Muscle of arm (tissue), 12 donors: ENCODE measurements around the gene APLP2. TPM values are rescaled to one million over a fixed set of nuclear protein-coding genes. Genes with fewer than 3 reads are reported as not detected.

ENCODE experiments used
- DNase-seq: peaks from one replicate; pipeline ENCODE4 v3.0.0-alpha.2; 2013
- polyA plus RNA-seq, 12 donors: library from polyadenylated mRNA; unstranded; fragments of 120-200 nt; gene quantifications; one replicate each; pipeline ENCODE4 v1.2.1, GENCODE V29; 2013; ENCODE audit not compliant: insufficient read length in 12 of 12

The APLP2 gene
- polyA plus RNA-seq, 12 donors: 122 to 365 (median 146) TPM

DNA sequence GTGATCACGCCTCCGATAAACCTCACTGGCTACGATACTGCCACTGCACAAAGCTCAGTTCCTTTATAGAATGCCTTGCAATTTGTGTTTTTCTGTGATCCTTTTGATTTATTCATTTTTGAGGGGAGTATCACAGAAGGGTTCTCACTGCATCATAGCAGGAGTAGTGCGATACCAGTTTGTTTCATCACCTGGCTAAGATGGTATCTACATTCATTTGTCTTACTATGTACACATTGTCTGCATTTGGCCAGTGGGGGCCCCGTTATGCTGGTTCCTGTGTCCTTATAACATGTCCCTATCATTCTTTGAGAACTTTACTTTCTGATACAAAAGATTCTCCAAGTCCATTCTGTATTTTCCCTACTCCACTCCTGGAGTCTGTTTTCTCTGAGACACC is 44.6 kb downstream of the APLP2 start:
- no peak for DNase-seq

DNA sequence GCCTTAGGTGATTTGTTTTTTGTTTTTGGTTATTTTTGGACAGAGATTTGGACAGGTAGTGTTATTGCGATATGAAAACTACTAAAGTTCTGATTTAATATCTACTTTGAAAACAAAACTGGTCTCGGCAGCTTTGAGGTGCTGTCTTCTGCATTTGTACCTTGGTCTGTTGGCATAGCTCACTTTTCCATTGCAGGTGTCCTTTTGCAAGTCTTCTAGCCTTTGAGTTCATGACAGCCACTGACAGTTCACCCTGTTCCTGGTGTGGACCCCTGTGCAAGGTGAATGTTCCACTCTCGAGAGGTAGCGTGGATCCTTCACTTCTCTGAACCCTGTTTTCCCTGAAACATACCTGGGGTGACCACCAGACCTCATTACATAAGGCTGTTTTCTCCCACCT is 45.0 kb downstream of the APLP2 start:
- DNase-seq: no peak

DNA sequence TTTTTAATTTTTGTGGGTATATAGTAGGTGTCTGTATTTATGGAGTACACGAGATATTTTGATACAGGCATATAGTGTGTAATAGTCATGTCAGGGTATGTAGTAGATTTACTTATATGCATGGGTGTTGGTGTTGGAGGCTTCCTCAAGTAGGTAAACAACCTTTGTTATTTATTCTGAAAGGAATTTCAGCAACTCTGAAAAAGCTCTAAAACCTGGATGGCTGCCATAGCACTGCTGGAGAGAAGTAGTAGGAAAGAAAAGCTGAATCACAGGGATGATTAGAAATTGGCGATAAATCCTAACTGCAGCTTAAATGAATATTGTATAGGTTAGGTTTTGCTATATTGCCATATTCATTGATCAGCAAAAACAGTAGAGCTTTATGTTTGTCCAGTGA is 45.5 kb downstream of the APLP2 start:
- no peak for DNase-seq

DNA sequence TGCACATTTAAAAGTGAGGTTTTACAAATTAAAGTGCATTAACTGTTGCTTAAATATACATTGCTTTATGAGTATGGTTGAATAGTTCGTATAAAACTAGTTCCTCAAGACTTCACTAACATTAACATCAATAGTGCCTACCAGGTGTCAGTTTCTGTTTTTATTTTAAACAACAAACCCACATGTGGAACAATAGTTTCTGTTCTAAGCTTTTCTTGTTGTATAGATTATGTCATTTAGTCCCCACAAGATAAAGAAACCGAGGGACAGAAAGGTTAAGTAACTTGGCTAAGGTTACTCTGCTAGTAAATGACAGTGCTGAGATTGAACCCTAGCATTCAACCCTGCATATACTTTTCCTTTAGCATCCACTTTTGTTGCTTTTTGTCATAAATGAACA is 48.5 kb downstream of the APLP2 start:
- DNase-seq: no peak

DNA sequence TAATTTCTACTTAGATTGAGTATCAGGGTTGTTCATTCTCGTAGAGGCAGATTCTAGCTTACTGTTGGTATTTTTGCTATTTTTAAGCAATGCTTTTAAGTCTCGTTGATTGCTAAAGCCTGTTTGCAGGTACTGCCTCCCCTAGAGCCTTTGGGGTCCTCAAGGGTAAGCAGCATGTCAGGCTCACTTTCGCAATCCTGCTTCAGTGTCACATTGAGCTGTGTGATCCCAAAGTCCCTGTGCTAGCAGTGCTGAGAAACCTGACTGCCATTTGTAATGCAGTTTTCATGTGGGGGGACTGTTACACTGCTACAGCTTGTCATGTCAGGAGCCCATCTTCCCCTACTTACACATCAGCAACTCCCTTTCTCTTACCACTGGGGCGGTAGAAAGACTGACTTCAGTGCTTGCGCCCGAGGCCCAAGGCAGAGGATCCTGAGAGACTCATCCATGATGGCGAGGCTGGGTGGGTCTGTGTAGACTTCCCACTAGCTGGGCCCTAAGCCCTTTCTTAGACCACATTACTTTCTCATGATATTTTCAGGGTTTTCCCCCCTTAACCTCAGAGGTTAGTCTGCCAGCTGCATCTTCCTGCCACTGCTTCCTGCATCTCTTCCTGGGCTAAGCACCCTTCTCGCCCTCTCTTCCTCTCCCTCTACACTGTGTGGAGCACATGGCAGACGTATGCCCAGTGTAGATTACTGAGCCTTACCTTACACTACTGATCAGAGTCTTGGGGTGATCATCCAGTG is 49.1 kb downstream of the APLP2 start:
- DNase-seq: no peak

DNA sequence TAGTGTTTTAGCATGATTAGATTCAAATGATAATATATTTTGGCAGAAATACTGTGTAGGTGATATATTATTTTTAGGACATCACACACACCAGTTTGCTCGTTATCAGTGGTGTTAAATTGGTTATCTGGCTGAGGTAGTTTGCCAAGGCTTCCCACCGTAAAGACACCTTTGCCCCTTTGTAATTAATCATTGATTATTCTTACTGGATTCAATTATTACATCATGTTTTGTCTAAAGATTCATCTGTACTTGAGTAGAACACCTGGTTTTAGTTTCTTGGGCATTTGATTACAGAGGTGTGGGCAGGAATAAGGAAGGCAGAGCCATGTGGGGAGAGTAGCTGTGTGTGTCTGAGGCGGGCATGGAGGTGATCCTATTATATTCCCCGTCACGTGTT is 50.4 kb downstream of the APLP2 start:
- DNase-seq: no peak

DNA sequence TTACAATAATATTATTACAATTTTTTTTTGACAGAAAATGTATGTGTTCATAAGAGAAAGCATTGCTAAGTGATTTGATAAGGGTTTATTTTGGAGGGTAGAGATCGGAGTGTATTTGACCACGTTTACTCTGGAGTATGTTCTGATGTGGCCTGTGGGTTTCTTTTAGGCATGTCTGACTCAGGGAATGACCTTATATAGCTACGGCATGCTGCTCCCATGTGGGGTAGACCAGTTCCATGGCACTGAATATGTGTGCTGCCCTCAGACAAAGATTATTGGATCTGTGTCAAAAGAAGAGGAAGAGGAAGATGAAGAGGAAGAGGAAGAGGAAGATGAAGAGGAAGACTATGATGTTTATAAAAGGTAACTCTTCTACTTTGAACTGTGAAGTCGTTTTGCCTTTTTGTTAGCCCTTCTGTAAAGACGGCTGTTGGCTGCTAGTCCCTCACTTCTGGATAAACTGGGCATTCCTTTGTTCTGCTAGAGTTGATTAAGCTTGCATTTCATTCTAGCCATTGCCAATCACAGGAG is 51.8 kb downstream of the APLP2 start:
- DNase-seq: no peak

DNA sequence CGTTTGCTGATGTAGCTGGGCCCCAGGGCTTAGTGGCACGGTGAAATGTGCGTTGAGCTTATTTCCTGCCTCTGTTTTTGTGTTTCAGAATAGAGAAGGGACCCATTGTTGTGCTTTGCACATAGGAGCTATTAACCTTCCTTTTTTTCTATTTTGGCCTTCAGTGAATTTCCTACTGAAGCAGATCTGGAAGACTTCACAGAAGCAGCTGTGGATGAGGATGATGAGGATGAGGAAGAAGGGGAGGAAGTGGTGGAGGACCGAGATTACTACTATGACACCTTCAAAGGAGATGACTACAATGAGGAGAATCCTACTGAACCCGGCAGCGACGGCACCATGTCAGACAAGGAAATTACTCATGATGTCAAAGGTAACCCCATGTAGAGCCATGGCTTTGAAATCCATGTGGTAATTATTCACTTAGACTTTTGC is 52.5 kb downstream of the APLP2 start:
- DNase-seq: no peak

DNA sequence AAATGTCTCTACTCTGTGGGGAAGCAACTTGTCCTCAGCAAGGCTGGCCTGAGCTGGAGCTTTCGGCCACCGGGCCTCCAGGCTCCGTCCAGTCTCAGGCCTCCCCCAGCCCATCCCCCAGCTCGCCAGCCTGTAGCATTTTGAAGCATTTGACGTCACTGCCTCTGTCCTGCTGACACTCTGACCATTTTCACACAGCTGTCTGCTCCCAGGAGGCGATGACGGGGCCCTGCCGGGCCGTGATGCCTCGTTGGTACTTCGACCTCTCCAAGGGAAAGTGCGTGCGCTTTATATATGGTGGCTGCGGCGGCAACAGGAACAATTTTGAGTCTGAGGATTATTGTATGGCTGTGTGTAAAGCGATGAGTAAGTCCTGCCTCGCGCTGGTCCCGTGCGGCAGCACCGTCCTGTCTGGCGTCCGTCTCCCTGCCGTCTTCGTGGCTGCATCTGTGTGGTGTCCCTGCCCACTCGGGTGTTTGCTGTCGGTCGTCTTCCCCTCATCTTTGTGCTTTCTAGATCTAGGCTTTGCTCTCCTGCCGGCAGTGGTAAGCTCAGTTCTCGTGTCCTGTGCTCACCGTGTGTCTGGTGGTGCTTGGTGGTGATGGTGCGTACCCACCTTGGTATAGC is 53.8 kb downstream of the APLP2 start:
- no peak for DNase-seq

DNA sequence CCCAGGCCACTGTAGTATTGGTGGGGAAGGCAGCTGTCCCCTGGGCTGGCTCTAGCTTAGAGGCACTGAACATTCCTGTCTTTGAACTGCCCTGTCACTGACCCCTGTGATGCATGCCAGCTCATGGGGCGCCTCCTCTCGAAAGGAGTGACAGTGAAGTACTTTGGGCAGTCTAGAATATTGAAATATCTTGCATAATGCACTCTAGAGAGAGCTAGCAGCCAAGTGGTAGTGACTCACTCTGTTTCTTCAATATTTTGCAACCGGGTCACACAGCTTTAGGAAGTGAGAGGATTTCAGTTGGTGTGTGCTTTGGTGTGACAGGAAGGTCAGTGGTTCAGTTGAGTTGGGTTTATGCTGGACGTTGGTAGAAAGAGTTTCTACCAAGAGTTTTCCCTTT is 54.4 kb downstream of the APLP2 start:
- DNase-seq: no peak

DNA sequence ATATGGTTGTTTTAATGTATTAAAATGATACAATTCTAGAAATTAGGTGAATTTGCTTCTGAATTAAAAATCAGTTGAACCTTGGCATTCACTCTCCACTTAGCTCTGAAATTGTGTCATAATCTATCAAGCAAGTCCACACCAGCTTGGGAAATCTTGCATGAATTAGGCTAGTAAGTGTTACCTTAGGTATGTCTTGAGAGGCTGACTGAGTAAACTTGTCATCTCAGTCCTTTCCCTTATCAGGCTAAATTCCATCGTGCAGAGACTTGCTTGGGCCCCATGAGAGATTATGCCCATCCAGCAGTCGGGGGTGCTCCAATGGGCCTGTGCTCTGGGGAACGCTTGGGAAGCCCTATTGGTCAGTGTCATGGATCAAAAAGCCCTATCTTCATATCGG is 55.9 kb downstream of the APLP2 start:
- no peak for DNase-seq

DNA sequence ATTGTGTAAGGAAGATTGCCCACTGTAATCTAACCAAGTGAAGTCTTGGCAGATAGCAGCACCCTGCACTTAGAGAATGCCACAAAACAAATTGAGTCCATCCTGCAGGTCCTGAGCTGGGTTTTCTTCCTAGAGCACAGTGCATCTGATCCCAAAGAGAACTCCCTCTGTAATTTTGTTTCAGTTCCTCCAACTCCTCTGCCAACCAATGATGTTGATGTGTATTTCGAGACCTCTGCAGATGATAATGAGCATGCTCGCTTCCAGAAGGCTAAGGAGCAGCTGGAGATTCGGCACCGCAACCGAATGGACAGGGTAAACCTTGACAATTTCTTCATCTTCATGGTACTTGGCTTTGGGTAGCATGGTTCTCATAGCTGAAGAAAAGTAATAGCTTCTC is 56.8 kb downstream of the APLP2 start:
- no peak for DNase-seq

DNA sequence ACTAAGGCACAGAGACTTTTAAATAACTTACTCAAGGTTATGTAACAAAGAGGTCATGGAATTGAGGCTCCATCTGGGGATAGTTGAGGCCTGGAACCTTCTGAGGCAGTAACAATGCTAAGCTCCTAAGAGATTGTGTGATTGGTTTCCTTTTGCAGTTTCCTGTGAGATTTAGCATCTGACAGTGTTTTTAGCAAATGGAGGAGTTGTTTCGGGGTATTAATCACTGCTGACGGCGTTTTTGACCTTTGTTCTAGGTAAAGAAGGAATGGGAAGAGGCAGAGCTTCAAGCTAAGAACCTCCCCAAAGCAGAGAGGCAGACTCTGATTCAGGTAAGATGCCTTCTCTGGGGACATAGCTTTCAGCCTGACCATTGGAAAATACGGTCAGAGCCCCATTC is 57.8 kb downstream of the APLP2 start:
- no peak for DNase-seq

DNA sequence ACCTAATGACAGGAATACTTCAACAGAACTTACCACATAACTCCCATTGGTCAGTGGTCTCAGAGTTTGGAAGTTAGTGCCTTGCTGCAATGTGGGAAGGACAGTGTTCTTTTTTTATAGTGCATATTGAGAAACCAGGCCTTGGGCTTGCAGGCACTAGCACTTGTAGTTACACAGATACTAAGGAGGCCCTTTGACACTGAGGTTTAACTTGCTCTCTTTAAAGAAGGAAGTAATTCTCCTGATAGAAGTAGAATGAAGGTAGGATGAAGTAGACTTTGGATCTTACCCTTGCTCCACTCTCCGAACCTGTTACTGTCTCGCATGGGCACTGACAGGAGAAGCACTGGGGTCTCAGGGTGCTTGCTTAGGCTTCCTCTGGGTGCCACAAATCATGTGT is 58.9 kb downstream of the APLP2 start:
- DNase-seq: no peak

DNA sequence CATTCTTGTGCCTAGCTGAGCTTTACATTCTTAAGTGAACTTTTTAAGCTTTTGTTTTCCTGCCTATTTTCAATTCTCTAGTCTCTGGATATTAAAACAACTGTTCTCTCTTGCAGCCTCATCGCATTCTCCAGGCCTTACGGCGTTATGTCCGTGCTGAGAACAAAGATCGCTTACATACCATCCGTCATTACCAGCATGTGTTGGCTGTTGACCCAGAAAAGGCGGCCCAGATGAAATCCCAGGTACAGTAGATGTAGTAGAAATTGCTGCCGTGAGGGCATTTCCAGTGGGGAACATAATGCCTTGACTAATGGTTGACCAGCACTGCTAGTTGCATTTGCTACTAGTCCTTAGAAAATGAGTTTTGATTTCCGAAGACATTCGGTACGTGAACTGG is 60.2 kb downstream of the APLP2 start:
- no peak for DNase-seq

DNA sequence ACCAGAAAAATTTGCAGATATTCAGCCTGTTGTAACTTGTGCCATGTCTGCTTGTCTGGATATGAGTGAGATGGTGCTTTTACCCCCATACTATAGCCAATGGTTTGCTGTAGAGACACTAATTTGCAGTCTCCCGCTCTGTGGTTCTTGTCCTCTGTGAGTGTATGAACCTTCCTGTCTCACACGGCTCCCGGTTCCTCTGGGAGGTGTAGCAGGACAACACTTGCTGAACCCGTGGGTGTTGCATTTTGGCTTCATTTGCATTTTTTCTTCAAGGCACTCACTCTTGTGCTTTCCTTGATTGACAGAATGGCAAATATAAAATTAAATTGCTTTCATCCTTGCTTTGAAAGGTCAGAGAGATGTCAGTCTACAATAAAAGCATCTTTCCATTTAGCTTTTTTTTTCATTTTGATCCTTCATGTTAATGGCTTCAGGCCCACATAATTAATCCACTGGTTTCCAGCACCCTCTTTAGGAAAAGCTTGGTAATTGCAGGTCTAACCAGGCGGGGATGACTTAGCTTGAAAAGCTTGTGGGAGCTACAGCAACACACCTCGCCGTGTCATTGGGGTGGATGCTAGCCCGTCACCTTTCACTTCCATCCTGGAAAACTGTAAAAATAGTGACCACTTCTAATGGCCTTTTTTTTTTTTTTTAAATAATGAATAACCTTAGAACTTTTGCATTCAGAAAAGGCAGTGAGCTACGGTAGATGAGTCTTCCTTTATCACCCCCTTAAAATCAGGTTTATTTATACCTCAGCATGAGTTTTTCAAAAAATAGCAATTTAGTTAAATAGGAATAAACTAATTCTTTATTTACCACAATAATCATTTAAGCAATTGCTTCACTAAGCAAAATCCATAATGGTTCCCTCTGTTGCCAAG is 62.5 kb downstream of the APLP2 start:
- peak; percentile 72 for DNase-seq

DNA sequence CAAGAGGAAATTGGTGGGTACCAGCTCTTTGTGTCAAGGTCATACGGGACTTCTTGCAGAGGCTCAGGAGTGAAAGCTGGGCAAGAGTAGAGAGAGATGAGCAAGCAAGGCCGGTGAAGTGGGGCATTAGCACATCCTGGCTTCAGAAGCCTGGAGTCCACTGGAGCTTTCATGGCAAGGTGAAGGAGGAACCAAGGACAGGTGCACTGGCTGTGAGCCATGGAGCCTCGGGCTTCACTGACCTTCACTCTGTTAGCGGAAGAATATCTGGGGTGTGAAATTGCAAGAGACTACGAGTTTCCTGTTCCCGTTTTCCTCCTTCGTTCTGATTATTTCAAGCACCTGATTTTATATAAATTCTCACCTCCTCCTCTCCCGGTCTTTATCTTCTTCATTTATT is 64.0 kb downstream of the APLP2 start:
- no peak for DNase-seq

DNA sequence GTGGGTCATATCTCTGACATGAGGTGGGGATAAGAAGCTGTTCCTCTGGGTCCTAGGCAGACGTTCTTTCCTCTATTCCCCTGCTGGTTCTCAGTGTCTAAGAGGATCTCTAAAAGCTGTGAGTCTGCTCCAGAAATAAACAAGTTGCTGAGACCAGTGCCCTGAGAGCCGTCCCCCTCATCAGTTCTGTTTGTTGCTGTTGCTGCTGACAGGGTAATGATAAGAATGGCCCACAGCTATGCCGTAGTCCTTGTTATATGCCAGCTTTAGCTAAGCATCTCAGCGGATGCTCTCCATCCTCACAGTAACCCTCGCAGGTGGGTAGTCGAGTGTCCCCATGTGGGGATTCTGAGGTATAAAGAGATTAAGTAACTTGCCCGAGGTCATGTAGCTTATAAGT is 66.4 kb downstream of the APLP2 start:
- DNase-seq: no peak

DNA sequence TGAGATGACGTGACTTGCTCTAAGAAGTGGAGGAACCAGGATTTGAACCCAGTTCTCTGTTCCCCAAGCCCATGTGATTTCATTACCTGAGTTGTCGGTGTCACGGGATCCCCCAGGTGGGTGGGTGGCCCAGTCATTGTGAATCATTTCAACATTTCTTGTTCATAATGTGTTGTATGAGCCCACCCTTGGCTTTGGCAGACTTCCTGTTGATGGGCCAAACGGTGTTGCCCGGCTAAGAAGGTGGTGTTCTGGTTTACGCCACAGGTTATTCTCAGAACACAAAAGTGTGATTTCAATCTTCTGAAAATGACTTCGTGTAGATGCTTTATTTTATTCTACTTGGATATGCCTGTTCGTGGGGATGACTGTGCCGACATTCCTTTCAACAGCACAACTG is 68.3 kb downstream of the APLP2 start:
- DNase-seq: no peak

DNA sequence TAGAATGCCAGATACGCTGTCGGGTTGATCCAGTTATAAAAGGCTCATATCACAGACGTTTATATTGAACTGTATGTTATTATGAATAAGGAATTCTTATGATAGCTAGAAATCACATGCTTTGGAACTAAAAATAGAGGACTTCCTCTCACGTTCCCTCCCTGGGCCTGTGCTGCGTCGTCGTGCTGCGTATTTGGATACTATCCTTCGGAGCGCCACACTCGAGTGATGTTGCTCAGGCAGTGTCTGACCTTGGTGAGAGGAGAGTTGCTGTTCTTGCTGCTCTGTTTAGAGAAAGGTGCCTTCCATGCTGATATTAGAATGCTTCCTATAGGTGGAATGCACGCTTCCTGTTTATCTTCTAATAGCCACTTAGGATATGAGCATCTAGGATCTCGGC is 69.7 kb downstream of the APLP2 start:
- no peak for DNase-seq

DNA sequence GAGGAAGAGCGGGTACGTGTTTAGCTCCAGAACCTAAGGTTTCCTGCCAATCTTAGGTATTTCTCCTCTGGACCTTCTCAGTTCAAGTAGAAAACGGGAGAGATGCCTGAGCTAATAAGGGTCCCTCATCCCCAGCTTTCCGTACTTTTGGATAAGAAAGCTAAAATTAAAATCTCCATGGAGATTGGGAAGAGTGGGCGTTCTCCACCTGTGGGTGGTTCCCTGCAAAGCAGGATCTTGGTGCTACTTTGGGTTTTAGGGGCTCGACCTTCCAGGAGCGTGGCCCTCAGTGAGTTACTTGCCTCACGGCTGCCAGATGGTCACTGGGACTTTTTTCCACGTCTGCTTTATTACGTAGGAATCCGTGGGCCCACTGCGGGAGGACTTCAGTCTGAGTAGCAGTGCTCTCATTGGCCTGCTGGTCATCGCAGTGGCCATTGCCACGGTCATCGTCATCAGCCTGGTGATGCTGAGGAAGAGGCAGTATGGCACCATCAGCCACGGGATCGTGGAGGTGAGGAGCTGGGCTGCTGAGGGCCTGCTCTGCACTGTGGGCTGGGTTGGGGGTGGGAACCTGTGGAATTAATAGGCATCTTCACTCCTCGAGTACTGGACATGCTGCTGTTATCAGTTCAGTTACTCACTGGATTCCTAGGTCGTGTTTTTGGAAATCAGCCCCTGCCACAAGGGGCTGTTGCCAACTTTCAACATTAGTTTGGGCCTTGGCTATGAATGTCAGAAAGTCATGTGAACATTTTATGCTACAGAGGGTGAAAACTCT is 72.1 kb downstream of the APLP2 start:
- DNase-seq: no peak

DNA sequence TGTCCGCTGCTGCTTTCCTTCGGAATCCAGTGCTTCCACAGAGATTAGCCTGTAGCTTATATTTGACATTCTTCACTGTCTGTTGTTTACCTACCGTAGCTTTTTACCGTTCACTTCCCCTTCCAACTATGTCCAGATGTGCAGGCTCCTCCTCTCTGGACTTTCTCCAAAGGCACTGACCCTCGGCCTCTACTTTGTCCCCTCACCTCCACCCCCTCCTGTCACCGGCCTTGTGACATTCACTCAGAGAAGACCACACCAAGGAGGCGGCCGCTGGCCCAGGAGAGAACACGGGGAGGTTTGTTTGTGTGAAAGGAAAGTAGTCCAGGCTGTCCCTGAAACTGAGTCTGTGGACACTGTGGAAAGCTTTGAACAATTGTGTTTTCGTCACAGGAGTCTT is 74.4 kb downstream of the APLP2 start:
- no peak for DNase-seq
